GM21447 (cell line): ENCODE results near the gene KLK7.

ENCODE experiments used
- ATAC-seq: cut with Tn5 transposase; IDR thresholded peaks from one replicate; pipeline ENCODE4 v1.9.1; 2021; ENCODE audit not compliant: unreplicated experiment

Gene KLK7

GRCh38 chr19:50939596-50939995 lies 44.1 kb downstream of the KLK7 start:
- ATAC-seq, result no peak

- no peak for ATAC-seq
These were observed 50.1 kb downstream of the KLK7 start for GRCh38 chr19:50933640-50934039.

DNA sequence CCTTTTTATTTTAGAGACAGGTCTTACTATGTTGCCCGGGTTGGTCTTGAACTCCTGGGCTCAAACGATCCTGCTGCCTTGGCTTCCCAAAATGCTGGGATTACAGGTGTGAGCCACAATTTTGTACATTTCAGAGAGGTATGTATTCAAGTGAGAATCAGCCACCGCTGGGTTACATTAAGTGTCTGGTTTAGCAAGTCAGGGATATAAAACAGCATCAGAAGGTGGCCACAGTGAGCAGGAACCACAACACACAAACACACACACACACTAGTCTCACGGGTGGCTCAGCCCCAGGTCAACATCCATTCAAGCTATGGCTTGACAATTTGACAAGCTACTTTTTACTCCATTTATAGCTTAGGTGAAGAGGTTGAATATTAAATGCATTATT lies 51.0 kb downstream of the KLK7 start:
- no peak for ATAC-seq

DNA sequence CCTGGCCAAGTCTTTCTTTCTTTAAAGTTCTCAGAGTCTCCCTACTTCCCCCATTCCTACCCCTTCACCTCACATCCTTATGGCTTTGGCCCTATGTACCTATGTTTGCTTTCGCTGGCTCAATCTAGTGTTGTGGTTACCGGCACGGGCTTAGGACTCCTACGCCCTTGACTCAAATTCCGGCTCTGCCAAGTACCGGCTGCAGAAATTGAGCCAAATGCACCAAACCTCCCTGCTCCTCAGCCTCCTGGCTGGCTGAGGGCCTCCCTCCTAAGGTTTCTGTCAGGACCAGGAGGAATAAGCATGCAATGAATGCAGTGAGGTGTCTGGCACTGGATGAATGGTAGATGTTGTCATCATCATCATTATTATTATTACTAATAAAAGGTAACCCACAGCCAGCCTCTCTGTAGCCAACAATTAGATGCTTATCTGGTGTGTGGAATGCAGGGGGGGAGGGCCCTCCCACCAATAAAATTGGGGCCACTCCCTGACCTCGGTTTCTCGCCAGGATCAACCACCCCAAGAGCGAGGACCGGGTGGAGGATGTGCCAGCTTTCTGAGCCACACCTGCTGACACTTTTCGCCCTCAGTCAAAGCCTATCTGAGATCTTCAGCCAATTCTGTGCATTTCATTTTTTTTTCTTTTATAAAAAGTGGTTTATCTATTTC lies 51.6 kb downstream of the KLK7 start:
- no peak for ATAC-seq

- ATAC-seq, result no peak
These were observed 52.7 kb downstream of the KLK7 start for GRCh38 chr19:50931023-50931422.

DNA sequence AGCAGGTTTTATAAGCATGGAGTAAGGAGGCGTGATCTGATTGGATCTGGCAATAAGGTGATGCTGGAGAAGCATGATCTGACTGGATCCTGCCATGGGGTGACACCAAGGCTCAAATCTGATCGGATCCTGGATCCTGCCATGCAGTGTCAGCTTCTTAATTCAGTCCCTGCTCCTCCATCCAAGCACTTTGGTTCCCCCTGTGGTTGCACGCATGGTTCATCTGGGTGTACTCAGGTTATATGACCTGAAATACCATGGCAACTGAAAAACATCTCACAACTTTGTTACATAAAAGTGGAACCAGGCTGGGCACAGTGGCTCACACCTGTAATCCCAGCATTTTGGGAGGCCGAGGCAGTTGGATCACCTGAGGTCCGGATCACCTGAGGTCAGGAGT lies 54.9 kb downstream of the KLK7 start:
- no peak for ATAC-seq
